ENCODE results near the gene PNLDC1. TPM values are rescaled to one million over a fixed set of nuclear protein-coding genes. Genes with fewer than 3 reads are reported as not detected.

PNLDC1 gene
- total and polyA plus RNA-seq, 9 of the 15 experiments (the other 6 are each of a cell fraction or from before 2014, with no cell fraction given): 0.12 TPM; not detected in 8

DNA sequence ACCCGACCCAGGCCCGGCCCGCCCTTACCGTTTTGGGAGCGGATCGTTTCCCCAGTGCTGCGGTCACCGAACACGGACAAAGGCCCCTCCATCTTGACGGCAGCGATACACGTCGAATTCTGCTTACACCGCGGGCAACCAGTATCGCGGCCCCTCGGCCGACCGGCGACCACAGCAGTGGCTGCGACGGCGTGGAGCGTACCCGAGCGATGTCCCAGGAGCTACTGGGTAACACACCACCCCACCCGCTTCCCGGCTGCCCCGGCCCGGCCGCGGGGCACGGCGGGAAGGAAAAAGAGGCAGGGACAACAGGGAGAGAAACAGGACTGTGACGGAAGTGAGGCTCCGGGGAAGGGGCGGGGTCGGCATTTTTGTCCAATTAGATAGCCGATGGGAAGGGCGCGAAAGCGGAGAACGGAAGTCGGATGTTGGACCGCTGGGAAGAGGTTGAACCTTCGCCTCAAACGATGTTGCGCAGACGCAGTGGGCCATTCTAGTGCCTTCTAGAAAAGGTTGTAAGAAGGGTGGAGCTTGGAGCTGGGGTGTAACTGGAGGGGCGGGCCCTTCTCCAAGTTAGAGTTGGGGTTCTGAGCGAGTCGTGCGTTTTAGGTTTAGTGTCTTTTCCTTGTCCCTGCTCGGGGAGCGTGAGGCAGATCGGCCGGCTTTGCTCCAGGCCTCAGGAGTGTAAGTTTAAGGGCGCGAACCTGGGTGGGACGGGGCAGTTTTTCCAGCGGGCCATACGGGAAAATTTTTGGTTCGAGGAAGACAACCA is 10.5 kb upstream of the PNLDC1 start, which contains the start of gene TCP1 (continued):
- TF ChIP-seq, protein P1, sequence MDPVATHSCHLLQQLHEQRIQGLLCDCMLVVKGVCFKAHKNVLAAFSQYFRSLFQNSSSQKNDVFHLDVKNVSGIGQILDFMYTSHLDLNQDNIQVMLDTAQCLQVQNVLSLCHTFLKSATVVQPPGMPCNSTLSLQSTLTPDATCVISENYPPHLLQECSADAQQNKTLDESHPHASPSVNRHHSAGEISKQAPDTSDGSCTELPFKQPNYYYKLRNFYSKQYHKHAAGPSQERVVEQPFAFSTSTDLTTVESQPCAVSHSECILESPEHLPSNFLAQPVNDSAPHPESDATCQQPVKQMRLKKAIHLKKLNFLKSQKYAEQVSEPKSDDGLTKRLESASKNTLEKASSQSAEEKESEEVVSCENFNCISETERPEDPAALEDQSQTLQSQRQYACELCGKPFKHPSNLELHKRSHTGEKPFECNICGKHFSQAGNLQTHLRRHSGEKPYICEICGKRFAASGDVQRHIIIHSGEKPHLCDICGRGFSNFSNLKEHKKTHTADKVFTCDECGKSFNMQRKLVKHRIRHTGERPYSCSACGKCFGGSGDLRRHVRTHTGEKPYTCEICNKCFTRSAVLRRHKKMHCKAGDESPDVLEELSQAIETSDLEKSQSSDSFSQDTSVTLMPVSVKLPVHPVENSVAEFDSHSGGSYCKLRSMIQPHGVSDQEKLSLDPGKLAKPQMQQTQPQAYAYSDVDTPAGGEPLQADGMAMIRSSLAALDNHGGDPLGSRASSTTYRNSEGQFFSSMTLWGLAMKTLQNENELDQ (CRISPR knock-in tag; IDR thresholded peaks at IDR 0.05; ENCODE audit: borderline replicate concordance): no peak
- TF ChIP-seq NBN (IDR thresholded peaks at IDR 0.05; ENCODE audit: low read depth): peak; percentile 16; the same call in 1 of the 2 replicates
- TF ChIP-seq ZNF586 (CRISPR knock-in tag; conservative IDR thresholded peaks at IDR 0.05): no peak; the same call in 1 of the 2 replicates
- peak; percentile 51 to 54; a peak in 1 of 4 replicates for TF ChIP-seq UBTF (IDR thresholded peaks at IDR 0.05; ENCODE audit: borderline replicate concordance in 1 of 2, low read depth in 2 of 2, low read length in 2 of 2)
- TF ChIP-seq RBM34 (IDR thresholded peaks at IDR 0.05; ENCODE audit: borderline replicate concordance, insufficient read depth, low read length): no peak
- peak in 1 of 2 experiments; percentile 76; a peak in 2 of 4 replicates for TF ChIP-seq HDAC1 (IDR thresholded peaks at IDR 0.05)
- TF ChIP-seq CXXC5 (CRISPR knock-in tag; IDR thresholded peaks at IDR 0.05): no peak; the same call in 1 of the 2 replicates
- TF ChIP-seq, protein P2, sequence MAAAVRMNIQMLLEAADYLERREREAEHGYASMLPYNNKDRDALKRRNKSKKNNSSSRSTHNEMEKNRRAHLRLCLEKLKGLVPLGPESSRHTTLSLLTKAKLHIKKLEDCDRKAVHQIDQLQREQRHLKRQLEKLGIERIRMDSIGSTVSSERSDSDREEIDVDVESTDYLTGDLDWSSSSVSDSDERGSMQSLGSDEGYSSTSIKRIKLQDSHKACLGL (CRISPR knock-in tag; IDR thresholded peaks at IDR 0.05; ENCODE audit: borderline replicate concordance, poor library complexity, severe bottlenecking): no peak
- no peak for TF ChIP-seq PTTG1 (tag; IDR thresholded peaks at IDR 0.05; ENCODE audit: low read depth)
- peak; percentile 65; the same call in 1 of the 2 replicates for TF ChIP-seq ZNF212 (CRISPR knock-in tag; IDR thresholded peaks at IDR 0.05)
- no peak for TF ChIP-seq RBM22 (IDR thresholded peaks at IDR 0.05; ENCODE audit: low read depth, low read length, poor library complexity, severe bottlenecking)
- no peak for TF ChIP-seq JUNB (CRISPR knock-in tag; conservative IDR thresholded peaks at IDR 0.05)
- TF ChIP-seq RHOXF2B (CRISPR knock-in tag; conservative IDR thresholded peaks at IDR 0.05): 0 out of 2 replicates have a peak, but pooled peaks have one; percentile 49
- no peak for TF ChIP-seq ZKSCAN3 (CRISPR knock-in tag; IDR thresholded peaks at IDR 0.05)
- peak; percentile 54 for TF ChIP-seq NFIC (IDR thresholded peaks at IDR 0.05)
- TF ChIP-seq BCOR (IDR thresholded peaks at IDR 0.05): peak; percentile 71
- TF ChIP-seq SPI1 (IDR thresholded peaks at IDR 0.05; ENCODE audit: borderline replicate concordance, low read depth, low read length): peak; percentile 84
- TF ChIP-seq ZNF121 (CRISPR knock-in tag; conservative IDR thresholded peaks at IDR 0.05): no peak
- peak; percentile 74; the same call in 1 of the 2 replicates for TF ChIP-seq KLF6 (CRISPR knock-in tag; IDR thresholded peaks at IDR 0.05; ENCODE audit: borderline replicate concordance)
- no peak for TF ChIP-seq ZNF512 (tag; IDR thresholded peaks at IDR 0.05)
